K562 (cell line): ENCODE results near the gene MPZL3. TPM values are rescaled to one million over a fixed set of nuclear protein-coding genes. Genes with fewer than 3 reads are reported as not detected.

Experiments used
- ATAC-seq: fragments of 200-7000 bp; cut with Tn5 transposase; 3 replicates; pipeline ENCODE4 v1.9.1; 2020; ENCODE audit warnings: moderate library complexity
- Bru-seq: library from RNA; stranded (reverse); fragments of 400-500 nt; gene quantifications from one replicate; lab custom pipeline; 2021; lab: Mats Ljungman, UMichigan
- BruChase-seq, 2 experiments: library from RNA; stranded (reverse); fragments of 400-500 nt; gene quantifications; one replicate each; lab custom pipeline; 2021; lab: Mats Ljungman, UMichigan
- BruUV-seq: library from RNA; stranded (reverse); fragments of 400-500 nt; replicated peaks from 2 replicates; lab custom pipeline; 2021; lab: Mats Ljungman, UMichigan
- CTCF ChIA-PET: fragments of 300-600 bp; formaldehyde crosslinking; extraction: SDS; loops from one replicate; lab custom pipeline; 2021; ENCODE audit warnings: low intra/inter-chr PET ratio; lab: Yijun Ruan, JAX
- POLR2A ChIA-PET: fragments of 300-600, 350-650 bp; sonication (Branson Sonifier 250); formaldehyde crosslinking; extraction: SDS; loops from one replicate; lab custom pipeline; 2021; ENCODE audit warnings: antibody characterized with exemption, inconsistent platforms; lab: Yijun Ruan, JAX
- DNase-seq, 4 experiments: peaks; one replicate each; pipeline versions ENCODE4 v3.0.0 to v3.0.0-alpha.2; 2011 to 2018; ENCODE audit warnings: low spot score in 3 of 4, mixed read lengths in 3 of 4; ENCODE audit errors: extremely low read depth in 1 of 4
- FAIRE-seq: peaks from 2 replicates; lab custom pipeline; 2011; peaks lifted over from hg19 to GRCh38; lab: Jason Lieb, UNC
- H2AFZ ChIP-seq: 2 replicates; pipeline ENCODE4 v1.6.0; 2011; ENCODE audit warnings: low read depth, low read length, control low read depth, inconsistent platforms
- H3K27ac ChIP-seq: fragments of 200-600 bp; 3 replicates; pipeline ENCODE4 v1.8.0; 2011; ENCODE audit warnings: low read depth, mild to moderate bottlenecking, control low read depth, inconsistent platforms, low read length, moderate library complexity, mixed read lengths; ENCODE audit errors: extremely low read depth
- H3K27me3 ChIP-seq, 2 experiments: fragments of 300-600 bp in 1 of 2; 2 replicates in 1 of 2; 3 replicates in 1 of 2; pipeline versions ENCODE4 v1.6.0 to v1.8.0; 2011; ENCODE audit warnings: inconsistent platforms in 2 of 2, low read length in 2 of 2, mild to moderate bottlenecking in 1 of 2, mixed read lengths in 1 of 2, moderate library complexity in 1 of 2; ENCODE audit not compliant: control insufficient read depth in 2 of 2, insufficient read depth in 2 of 2
- H3K36me3 ChIP-seq: fragments of 300-600 bp; 3 replicates; pipeline ENCODE4 v1.8.0; 2011; ENCODE audit warnings: mild to moderate bottlenecking, low read length, inconsistent platforms; ENCODE audit not compliant: control insufficient read depth, insufficient read depth
- H3K4me1 ChIP-seq, 2 experiments: fragments of 200-600 bp in 1 of 2; replicated peaks in 1 of 2; 2 replicates in 1 of 2; 3 replicates in 1 of 2; pipeline versions ENCODE4 v1.5.1 to v1.8.0; 2011; ENCODE audit warnings: inconsistent platforms in 2 of 2, low read length in 2 of 2, mild to moderate bottlenecking in 1 of 2, mixed read lengths in 1 of 2, moderate library complexity in 1 of 2; ENCODE audit not compliant: control insufficient read depth in 2 of 2, insufficient read depth in 2 of 2
- H3K4me2 ChIP-seq: 2 replicates; pipeline ENCODE4 v1.6.1; 2011; ENCODE audit warnings: low read length, control low read depth, inconsistent platforms, mixed read lengths; ENCODE audit not compliant: insufficient read depth
- H3K4me3 ChIP-seq: fragments of 200-600 bp; sonication (generic), shearing (Covaris generic); 2 replicates; pipeline ENCODE4 v1.5.1; 2016; ENCODE audit warnings: control low read depth, inconsistent platforms
- H3K79me2 ChIP-seq: fragments of 200-600 bp; 3 replicates; pipeline ENCODE4 v1.8.0; 2011; ENCODE audit warnings: low read length, inconsistent platforms; ENCODE audit not compliant: control insufficient read depth, insufficient read depth
- H3K9ac ChIP-seq, 2 experiments: 2 replicates each; pipeline versions ENCODE4 v1.6.0 to v1.6.1; 2011; ENCODE audit warnings: low read depth in 2 of 2, low read length in 2 of 2, control low read depth in 1 of 2, inconsistent platforms in 1 of 2, mild to moderate bottlenecking in 1 of 2, mixed read lengths in 1 of 2; ENCODE audit not compliant: insufficient read depth in 1 of 2
- H3K9me1 ChIP-seq: one replicate; pipeline ENCODE4 v1.6.0; 2011; ENCODE audit warnings: inconsistent platforms, mild to moderate bottlenecking, low read length, moderate library complexity; ENCODE audit not compliant: control insufficient read depth, insufficient read depth
- H3K9me3 ChIP-seq: replicated peaks from 2 replicates; pipeline ENCODE4 v1.5.1; 2011; ENCODE audit warnings: low read depth, low read length, inconsistent platforms; ENCODE audit not compliant: control insufficient read depth, insufficient read depth
- H4K20me1 ChIP-seq: replicated peaks from 2 replicates; pipeline ENCODE4 v1.6.1; 2011; ENCODE audit warnings: low read length, inconsistent platforms, mixed read lengths; ENCODE audit not compliant: control insufficient read depth, insufficient read depth
- DMBX1 ChIP-seq: fragments of 250-450 bp; sonication (Bioruptor Pico); IDR thresholded peaks from 2 replicates; pipeline ENCODE4 v1.8.0; 2022; ENCODE audit warnings: inconsistent platforms, mild to moderate bottlenecking, moderate library complexity, borderline replicate concordance
- HINFP ChIP-seq: fragments of 450-650 bp; conservative IDR thresholded peaks from 2 replicates; pipeline ENCODE4 v1.6.1; 2016; ENCODE audit warnings: missing genetic modification characterization, low read depth, mild to moderate bottlenecking, control low read depth, missing compliant biosample characterization
- HOXB6 ChIP-seq: fragments of 250-450 bp; sonication (Bioruptor Pico); IDR thresholded peaks from 2 replicates; pipeline ENCODE4 v1.5.1; 2022; ENCODE audit warnings: mild to moderate bottlenecking, borderline replicate concordance
- MAX ChIP-seq: sonication (generic); formaldehyde crosslinking; IDR thresholded peaks from 2 replicates; pipeline ENCODE4 v1.9.0; 2022; ENCODE audit warnings: mild to moderate bottlenecking, missing genetic modification reagents
- MCM2 ChIP-seq: fragments of 450-650 bp; IDR thresholded peaks from 2 replicates; pipeline ENCODE4 v1.6.1; 2017; ENCODE audit warnings: low read depth, mild to moderate bottlenecking
- NR2F6 ChIP-seq: fragments of 450-650 bp; formaldehyde crosslinking; IDR thresholded peaks from 2 replicates; pipeline ENCODE4 v1.4.0; 2020; ENCODE audit warnings: mild to moderate bottlenecking
- RBM34 ChIP-seq: fragments of 200-400 bp; formaldehyde crosslinking; IDR thresholded peaks from 2 replicates; pipeline ENCODE4 v1.6.1; 2018; ENCODE audit warnings: low read length, borderline replicate concordance; ENCODE audit not compliant: insufficient read depth
- ZBTB49 ChIP-seq: sonication (generic); formaldehyde crosslinking; IDR thresholded peaks from 2 replicates; pipeline ENCODE4 v1.8.0; 2022; ENCODE audit warnings: missing genetic modification reagents, mild to moderate bottlenecking, borderline replicate concordance
- ZNF740 ChIP-seq, 3 experiments: fragments of 200-800 bp in 1 of 3; sonication (Bioruptor generic) in 1 of 3; sonication (generic) in 1 of 3; formaldehyde crosslinking in 1 of 3; IDR thresholded peaks; 2 replicates each; pipeline versions ENCODE4 v1.6.1 to v1.8.0; 2016 to 2022; ENCODE audit warnings: mild to moderate bottlenecking in 2 of 3, missing compliant biosample characterization in 2 of 3, missing genetic modification characterization in 2 of 3, missing genetic modification reagents in 1 of 3
- WGBS: fragments of 100-300 bp; shearing (Covaris generic); methylation state at CpG from one replicate; pipeline ENCODE4 v1.1.6; 2016; ENCODE audit warnings: low coverage, mixed read lengths; ENCODE audit not compliant: insufficient coverage; ENCODE audit errors: missing lambda C conversion rate; 5-methylcytosine and 5-hydroxymethylcytosine counted together
- in situ Hi-C: fragments of 300-500 bp; cut with MboI; formaldehyde crosslinking; loops from 4 replicates; pipeline ENCODE4 v1.15.0; 2018; ENCODE audit warnings: inconsistent platforms, mixed read lengths
- intact Hi-C: fragments of 100-400 bp; cut with micrococcal nuclease; formaldehyde crosslinking; loops from 2 replicates; pipeline ENCODE4 v1.14.2; 2022
- long read RNA-seq, 3 experiments: library from polyadenylated mRNA in 2 of 3; library from RNA in 1 of 3; unstranded in 2 of 3; stranded (forward) in 1 of 3; transcript quantifications; one replicate each; pipeline ENCODE4 v2.0.0, GENCODE V29; 2019 to 2022
- polyA minus RNA-seq, 3 experiments: library from RNA; depleted of rRNA, polyadenylated mRNA; stranded (reverse); fragments of >200 nt; gene quantifications; 2 replicates each; pipeline ENCODE4 v1.2.3, GENCODE V29; 2011
- polyA plus RNA-seq, 8 experiments: library from polyadenylated mRNA; depleted of rRNA in 4 of 8; stranded (reverse) in 5 of 8; unstranded in 3 of 8; fragments of >200 nt; fragmentation: Nextera tagmentation in 2 of 8; fragmentation: Illumina TruSeq in 1 of 8; extraction: Ambion mirVana in 2 of 8; extraction: Trizol in 1 of 8; gene quantifications; 2 replicates each; pipeline versions ENCODE4 v1.2.1 to v1.2.3, GENCODE V29; 2011 to 2014; ENCODE audit warnings: inconsistent platforms in 1 of 8, missing spikeins in 1 of 8
- total RNA-seq, 7 experiments: library from RNA; depleted of rRNA in 6 of 7; stranded (reverse); fragments of >200 nt in 6 of 7; fragmentation: Illumina TruSeq in 2 of 7; extraction: Trizol in 2 of 7; gene quantifications; 2 replicates each; pipeline versions ENCODE4 v1.2.1 to v1.2.3, GENCODE V29; 2011 to 2021; ENCODE audit warnings: low replicate concordance in 1 of 7

Gene MPZL3
- total RNA-seq (2011; cell fraction: chromatin; rRNA removed; ENCODE audit: low replicate concordance), result 0.74 and 1.2 TPM in 2 replicates
- 0.53 and 1.2 TPM in 2 replicates for total RNA-seq (2011; cell fraction: nucleolus; rRNA removed)
- 1.4 and 2.1 TPM in 2 replicates for total RNA-seq (2011; cell fraction: nucleoplasm; rRNA removed)
- total RNA-seq (2014; rRNA removed), result 1.2 and 1.3 TPM in 2 replicates
- 2.5 and 2.9 TPM in 2 replicates for total RNA-seq (2014; rRNA removed; fragmentation: Illumina TruSeq; extraction: Trizol)
- total RNA-seq (2015; rRNA removed; fragmentation: Illumina TruSeq; extraction: Trizol), result 1.7 and 1.9 TPM in 2 replicates
- total RNA-seq (2021), result 1.8 and 2.1 TPM in 2 replicates
- 1.5 and 3.3 TPM in 2 replicates for polyA plus RNA-seq (2011; rRNA removed)
- polyA plus RNA-seq (2011; cell fraction: cytosol; rRNA removed), result 0.42 and 2.3 TPM in 2 replicates
- 0.58 and 1.9 TPM in 2 replicates for polyA plus RNA-seq (2011; cell fraction: nucleus; rRNA removed)
- polyA plus RNA-seq (2012), result 2.0 and 3.8 TPM in 2 replicates
- polyA plus RNA-seq (2014; fragmentation: Illumina TruSeq; extraction: Trizol), result 1.5 TPM in 2 replicates
- polyA plus RNA-seq (2014; fragmentation: Nextera tagmentation; extraction: Ambion mirVana), result 1 to 10 TPM; 1.6 to 2.9 TPM
- 0.97 and 1.1 TPM in 2 replicates for polyA plus RNA-seq (2014; rRNA removed)
- polyA minus RNA-seq (2011; rRNA and poly(A)+ RNA removed), result 3.3 and 8.2 TPM in 2 replicates
- polyA minus RNA-seq (2011; cell fraction: cytosol; rRNA and poly(A)+ RNA removed), result 1.3 and 2.1 TPM in 2 replicates
- 0.13 and 0.89 TPM in 2 replicates for polyA minus RNA-seq (2011; cell fraction: nucleus; rRNA and poly(A)+ RNA removed)
- Bru-seq, nascent RNA, result percentile 43 among the genes with signal in this experiment
- BruChase-seq, experiment 1, labeled RNA remaining after a 2-hour chase, result percentile 48 among the genes with signal in this experiment
- percentile 50 among the genes with signal in this experiment for BruChase-seq, experiment 2, labeled RNA remaining after a 6-hour chase
- long read RNA-seq, experiment 1, result 0 reads
- long read RNA-seq, experiment 2, partial matches to known transcripts, result 0 of 1 reads
- long read RNA-seq, experiment 2, other reads (novel, unspliced or antisense), result 1 of 1 reads
- long read RNA-seq, experiment 3, result 0 reads

GRCh38 chr11:118251858-118252652 is at the start of gene MPZL3:
MPZL3 (minus strand) TSS chr11:118252365; CDS start chr11:118252294, 71 bp downstream.
- Histone ChIP-seq H3K4me3 (peak within 1 kb of the TSS; percentile 50), H3K27me3 (peaks cover 0 to 3% of the 10 kb centered on the region in 2 experiments; a peak in 2 of 5 replicates), H4K20me1 (no peaks in the 10 kb centered on the region), H3K4me1 (peaks cover 0 to 3% of the 10 kb centered on the region in 2 experiments; a peak in 2 of 5 replicates), H3K9me1 (no peaks in the 10 kb centered on the region), H3K9ac (peak within 1 kb of the TSS in 1 of 2 experiments; percentile 47; a peak in 1 of 4 replicates), H2AFZ (peak within 1 kb of the TSS; percentile 100), H3K9me3 (no peaks in the 10 kb centered on the region; the same call in 1 of the 2 replicates), H3K27ac (peak within 1 kb of the TSS; percentile 81), H3K79me2 (no peaks in the 10 kb centered on the region), H3K36me3 (no peaks in the 10 kb centered on the region), H3K4me2 (peak within 1 kb of the TSS; percentile 94)
- intact Hi-C loops (no loop called here), in situ Hi-C loops (no loop called here)
- WGBS, result 15% methylated on average over 26 of the region's 33 CpGs
- ATAC-seq, result peak; percentile 87
- peak; percentile 75 for FAIRE-seq
- CTCF ChIA-PET, result no interaction called here
- DNase-seq, result peak; percentile 80 to 84 (median 82)
- TSS peak; percentile 79 for BruUV-seq
- POLR2A ChIA-PET, result interaction anchor here (0.6 to 1.3 kb wide), 2 partner anchors 10 to 12 kb away, joined by 3 to 5 read pairs; partner anchors contain the start of gene MPZL2
- TF ChIP-seq ZNF740 (CRISPR knock-in tag; IDR thresholded peaks at IDR 0.05) (peak; percentile 88), ZNF740 (tag; IDR thresholded peaks at IDR 0.05) (peak in 1 of 2 experiments; percentile 42; a peak in 1 of 4 replicates), RBM34 (no peak), ZBTB49 (CRISPR knock-in tag) (no peak), HINFP (tag) (no peak), NR2F6 (CRISPR knock-in tag) (no peak), HOXB6 (CRISPR knock-in tag) (no peak), DMBX1 (peak; percentile 77; the same call in 1 of the 2 replicates), MCM2 (no peak), MAX (CRISPR knock-in tag) (peak; percentile 57)
